Midbrain (tissue), 1 donor: ENCODE results near the gene TTF1.

Experiments used
- DNase-seq: peaks from one replicate; lab custom pipeline; 2025; lab: John Stamatoyannopoulos, UW

Gene TTF1

DNA sequence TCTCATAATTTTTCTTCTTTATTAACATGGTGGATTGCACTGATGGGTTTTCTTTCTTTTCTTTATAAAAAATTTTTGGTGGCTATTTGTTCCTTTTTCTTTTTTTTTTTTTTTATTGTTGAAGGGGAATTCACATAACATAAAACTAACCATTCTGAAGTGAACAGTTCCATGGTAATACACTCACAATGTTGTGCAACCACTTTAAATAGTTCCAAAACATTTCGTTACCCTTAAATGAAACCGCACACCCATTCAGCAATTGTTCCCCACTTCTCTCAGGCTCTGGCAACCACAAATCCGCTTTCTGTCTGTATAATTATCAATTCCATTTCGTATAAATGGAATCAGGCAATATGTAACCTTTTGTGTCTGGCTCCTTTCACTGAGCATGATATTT lies 40.2 kb downstream of the TTF1 start:
- no peak for DNase-seq

DNA sequence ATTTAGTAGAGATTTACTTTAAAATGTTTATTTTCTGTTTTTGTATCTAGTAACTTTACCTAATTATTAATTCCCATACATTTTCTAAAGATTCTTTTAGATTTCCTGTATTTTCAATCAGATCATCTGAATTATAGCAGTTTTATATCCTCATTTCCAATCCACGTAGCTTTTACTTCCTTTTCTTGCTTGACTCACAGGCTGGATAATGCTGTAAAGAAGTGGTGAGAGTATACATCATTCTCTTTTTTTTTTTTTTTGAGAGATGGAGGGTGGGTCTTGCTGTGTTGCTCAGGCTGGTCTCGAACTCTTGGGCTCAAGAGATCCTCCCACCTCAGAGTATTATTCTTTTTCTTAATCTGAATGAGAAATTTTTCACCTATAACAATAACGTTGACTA lies 40.7 kb downstream of the TTF1 start:
- DNase-seq: no peak

DNA sequence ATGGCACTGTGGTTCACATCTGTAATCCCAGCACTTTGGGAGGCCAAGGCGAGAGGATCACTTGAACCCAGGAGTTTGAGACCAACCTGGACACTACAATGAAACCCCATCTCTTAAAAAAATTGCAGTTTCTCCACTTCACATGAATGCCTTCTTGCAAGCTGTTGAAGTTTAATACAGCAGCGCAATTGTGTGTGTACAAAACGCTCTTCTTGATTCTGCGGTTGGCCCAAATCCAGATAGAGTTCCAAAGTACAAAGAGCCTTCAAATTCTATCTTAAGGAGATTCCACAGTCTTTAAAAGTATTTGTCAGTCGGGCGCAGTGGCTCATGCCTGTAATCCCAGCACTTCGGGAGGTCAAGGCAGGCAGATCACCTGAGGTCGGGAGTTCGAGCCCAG lies 42.6 kb downstream of the TTF1 start:
- DNase-seq: no peak

DNA sequence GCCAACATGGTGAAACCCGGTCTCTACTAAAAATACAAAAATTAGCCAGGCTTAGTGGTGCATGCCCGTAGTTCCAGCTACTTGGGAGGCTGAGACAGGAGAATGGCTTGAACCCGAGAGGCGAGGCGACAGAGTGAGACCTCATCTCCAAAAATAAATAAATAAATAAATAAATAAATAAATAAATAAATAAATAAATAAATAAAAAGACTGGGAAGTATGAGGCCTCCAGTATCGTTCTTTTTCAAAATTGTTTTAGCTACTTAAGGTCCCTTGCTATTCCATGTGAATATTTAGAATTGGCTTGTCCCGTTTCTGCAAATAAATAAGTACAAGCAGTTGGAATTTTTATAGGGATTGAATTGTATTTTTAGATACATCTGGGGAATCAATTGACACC lies 48.9 kb downstream of the TTF1 start:
- no peak for DNase-seq

DNA sequence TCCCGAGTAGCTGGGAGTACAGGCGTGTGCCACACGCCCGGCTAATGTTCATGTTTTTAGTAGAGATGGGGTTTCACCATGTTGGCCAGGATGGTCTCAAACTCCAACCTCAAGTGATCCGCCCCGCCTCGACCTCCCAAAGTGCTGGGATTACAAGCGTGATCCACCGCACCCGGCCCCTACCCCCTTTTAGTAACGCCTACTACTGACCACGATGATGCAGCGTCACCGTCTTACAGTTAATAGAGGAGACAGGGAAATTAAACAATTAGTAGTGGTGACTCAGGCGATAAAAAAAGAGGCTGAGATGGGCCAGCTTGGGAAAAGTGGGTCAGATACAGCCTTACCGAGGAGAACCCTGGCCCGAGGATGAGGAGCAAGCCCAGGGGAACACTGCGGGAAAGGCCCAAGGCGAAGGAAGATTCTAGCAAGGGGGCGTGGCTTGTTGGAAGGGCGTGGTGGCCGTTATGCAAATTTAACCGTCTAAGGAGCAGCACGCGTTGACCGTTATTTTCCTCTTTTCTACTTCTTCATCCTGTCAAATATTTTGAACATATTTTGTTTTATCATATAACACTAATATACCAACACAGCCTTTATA lies 50.2 kb downstream of the TTF1 start:
- DNase-seq: no peak

DNA sequence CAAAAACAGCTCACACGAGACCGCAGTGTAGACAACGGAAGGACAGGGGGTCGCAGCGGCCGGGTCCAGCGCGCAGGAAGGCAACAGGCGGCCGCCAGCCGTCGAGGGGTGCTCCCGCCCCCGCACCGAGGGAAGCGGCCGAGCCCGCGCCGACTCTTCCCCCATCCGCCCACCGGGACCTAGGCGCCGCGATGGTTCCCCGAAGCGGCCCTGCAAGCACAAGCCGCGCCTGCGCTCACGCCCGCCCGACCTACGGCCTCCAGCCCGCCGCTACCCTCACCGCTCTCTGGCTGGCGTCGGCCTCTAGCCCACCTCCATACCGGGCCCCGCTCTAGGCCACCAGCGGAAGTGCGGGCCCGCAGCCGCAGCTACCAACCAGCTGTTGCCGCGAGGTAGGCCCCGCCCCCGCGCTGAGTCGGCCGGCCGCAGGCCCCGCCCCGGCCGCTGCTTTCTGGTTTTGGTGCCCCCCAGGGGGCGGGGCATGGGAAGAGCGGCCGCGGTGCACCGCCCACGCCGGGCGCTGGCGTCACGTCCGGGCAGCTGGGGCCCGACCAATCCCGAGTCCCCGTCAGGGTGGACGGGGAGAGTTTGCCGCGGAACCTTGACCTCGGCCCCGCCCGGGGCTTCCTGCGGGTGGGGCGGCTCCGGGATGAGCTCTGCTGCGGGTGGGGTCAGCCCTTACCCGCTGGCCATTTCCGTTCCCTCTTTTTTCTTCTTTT lies 51.8 kb downstream of the TTF1 start, which contains the start of gene SETX:
TSS of gene SETX (minus strand) at position 350 of the 719 bp plus-strand sequence. CDS start 5,558 bp downstream, outside the sequence.
- DNase-seq: peak; percentile 99

DNA sequence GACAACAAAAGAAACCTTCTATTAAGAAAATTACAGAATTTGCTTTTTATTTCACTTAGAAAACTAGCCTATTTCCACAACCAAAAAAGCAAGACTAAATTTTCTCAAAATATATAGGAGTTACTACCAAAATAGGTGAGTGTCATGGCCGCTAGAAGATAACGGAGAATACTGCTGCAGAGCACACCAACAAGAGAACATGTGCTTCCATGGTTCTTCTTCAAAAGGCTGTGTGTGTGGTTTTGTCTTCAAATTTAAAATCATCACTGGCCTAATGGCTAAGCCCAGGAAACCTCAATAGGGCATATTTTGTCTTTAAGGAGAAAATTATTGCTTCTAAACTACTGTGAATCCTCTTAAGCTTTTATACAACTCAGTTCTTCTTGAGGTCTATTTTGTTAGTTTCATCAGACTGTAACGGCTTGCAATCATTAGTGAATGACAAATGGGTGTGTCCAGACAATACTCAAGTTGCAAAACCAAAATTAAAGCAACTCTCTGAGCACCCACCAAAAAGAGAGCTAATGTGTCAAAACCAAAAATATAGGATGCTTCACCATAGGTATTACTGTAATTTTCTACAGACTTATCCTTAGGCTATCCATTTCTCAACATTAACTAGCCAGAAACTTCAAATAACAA lies 55.1 kb downstream of the TTF1 start:
- no peak for DNase-seq

DNA sequence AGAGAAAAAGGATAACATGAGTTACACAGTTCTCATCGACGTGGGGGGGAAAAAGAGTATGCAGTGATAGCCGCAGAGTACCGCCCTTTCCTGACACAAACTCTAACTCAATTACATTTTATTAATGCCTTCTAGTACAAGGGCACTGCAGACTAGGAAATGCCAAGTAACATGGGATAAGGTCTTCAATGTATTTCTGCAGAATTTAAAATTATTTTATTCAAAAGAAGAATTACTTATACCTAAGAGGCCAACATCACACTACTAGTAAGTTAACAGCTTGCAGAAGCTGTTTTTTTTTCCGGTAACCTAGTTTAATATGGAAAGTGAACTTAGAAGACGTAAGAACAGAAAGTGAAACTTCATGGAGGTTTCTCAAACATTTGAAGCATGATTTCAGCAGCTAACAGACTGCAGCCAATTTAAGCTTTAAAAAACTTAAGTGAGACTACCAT lies 55.8 kb downstream of the TTF1 start:
- DNase-seq: no peak

DNA sequence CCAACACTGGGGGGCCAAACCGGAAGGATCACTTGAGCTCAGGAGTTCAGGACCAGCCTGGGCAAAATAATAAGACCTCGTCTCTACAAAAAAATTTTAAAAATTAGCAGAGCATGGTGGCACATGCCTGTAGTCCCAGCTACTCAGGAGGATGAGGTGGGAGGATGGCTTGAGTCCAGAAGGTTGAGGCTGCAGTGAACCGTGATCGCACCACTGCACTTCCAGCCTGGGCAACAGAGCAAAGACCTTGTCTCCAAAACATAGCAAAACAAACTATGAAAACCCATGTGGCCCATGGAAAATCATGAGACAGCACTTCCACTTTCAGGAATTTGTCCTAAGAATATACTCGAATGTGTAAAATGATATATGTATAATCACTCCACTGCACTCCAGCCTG lies 58.0 kb downstream of the TTF1 start:
- no peak for DNase-seq

DNA sequence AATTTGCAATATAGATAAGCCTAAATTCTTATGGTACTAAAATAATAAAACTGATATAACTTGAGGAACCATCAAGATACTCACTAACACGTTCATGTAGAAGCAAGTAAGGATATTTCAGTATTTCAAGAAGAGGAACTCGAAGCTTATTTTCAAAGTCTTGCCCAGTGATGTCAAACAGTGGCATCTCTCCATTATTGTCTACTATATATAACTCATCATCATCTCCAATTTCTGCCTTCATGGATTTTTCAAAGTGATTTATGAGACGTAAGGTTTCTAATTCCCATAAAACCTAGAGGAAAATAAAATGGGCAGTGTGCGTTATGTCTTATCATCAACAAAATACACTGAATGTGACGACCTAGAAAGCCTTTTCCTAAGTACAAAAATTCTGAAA lies 60.5 kb downstream of the TTF1 start:
- no peak for DNase-seq

DNA sequence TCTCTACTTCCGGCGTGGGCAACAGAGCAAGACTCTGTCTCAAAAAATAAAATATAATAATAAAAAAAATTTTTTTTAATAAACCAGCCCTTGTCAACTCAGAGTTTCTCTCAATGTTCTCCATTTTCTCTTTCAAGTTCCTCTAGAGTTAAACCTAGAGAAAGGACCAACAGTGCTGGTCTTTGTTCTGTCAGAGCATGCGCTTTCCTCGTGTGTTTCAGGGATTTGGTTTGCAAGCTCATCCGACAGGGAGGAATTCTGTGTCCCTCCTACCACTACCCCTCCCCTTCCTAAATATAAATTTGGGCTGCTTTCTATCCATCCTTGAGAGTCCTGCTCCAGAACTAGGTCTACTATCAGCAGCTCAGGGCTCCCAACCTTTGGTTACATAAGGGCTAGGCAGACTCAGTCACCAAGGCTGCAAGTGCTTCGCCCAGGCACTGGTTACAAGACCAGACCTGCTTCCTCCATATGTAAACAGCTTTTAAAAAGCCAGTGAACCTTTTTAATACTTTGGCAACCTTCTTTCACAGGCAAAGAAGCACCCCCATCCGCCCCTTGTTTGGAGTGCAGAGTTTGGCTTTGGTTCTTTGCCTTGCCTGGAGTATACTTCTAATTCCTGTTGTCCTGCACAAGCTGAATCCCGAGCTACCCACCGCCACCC lies 65.3 kb downstream of the TTF1 start:
- peak; percentile 60 for DNase-seq

DNA sequence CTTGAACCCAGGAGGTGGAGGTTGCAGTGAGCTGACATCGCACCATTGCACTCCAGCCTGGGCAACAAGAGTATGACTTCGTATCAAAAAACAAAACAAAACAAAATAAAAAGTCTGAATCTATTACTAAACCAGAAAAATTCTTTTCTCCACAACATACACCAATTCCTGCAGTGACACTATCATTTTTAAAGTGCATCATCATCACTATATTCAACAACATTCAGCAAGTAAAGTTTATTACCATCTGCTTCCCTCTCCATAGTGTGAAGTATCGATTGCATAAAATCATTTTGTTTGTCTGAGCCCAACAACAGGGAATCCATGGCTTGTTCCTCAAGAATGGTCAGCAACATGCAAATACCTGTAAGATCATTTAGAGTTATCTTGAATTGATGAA lies 72.3 kb downstream of the TTF1 start:
- no peak for DNase-seq

DNA sequence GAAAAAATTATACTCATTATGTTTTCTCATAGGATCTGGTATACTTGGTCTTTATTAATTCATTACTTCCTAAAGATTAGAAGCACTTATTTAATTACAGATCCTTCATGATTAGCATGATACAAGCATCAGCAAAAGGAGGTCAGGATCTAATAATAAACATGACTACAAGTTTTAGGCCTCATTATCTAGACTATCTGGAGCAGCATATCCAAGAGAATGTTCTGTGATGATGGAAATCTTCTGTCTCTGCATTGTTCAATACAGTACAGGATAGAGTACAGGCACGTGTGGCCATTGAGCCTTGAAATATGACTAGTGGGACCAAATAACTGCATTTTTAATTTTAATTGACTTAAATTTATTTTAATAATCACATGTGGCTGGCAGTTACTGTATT lies 73.1 kb downstream of the TTF1 start:
- no peak for DNase-seq

DNA sequence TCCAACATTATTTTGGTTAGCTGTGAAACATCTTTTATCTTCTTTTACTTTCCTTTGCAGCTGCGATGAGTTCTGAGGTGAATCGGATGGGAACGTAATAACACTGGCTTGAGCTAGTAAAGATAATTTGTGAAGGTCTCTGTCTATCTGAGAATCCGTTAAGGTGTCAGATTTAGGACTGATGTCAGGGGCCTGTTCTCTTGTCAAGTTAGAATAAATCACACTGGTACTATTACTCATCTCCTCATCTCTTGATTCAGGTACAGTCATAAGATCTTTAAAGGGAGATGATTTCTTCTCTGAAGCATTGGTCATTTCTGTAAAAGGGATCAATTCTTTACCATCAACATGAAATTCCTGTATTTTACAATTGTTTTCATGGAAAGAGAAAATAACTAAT lies 78.1 kb downstream of the TTF1 start:
- no peak for DNase-seq

DNA sequence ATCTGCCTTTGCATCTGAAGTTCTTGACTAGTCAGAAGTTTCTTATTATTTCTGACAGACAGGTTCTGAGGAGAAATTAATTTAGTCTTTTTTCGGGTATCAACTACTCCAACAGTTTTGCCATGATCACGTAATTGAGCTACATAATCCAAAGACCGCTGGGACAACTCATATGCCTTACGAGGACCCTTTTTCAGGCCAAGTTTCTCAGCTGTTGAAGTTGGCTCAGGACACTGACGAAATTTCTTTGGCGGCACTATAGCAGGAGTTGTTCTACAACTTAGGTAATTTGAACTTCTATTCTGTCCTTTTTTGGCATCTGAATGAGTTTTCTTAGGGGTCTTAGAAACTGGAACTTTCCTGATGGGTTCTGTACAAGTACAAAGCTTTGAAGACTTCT lies 79.1 kb downstream of the TTF1 start:
- DNase-seq: no peak
